Karpas-422 (cell line): Measurements from ENCODE around the gene SV2C. TPM values are rescaled to one million over a fixed set of nuclear protein-coding genes. Genes with fewer than 3 reads are reported as not detected.

Experiments used
- DNase-seq: peaks from one replicate; pipeline ENCODE4 v3.0.0-alpha.2; 2015
- H2AFZ ChIP-seq: fragments of 200-600 bp; sonication (generic); 2 replicates; pipeline ENCODE4 v1.6.1; 2014; ENCODE audit warnings: antibody characterized with exemption, low read length, mixed read lengths
- H3K27ac ChIP-seq: fragments of 200-600 bp; sonication (generic); 2 replicates; pipeline ENCODE4 v1.5.1; 2014; ENCODE audit warnings: mild to moderate bottlenecking, low read length, moderate library complexity
- H3K27me3 ChIP-seq: fragments of 200-600 bp; sonication (generic); 2 replicates; pipeline ENCODE4 v1.6.1; 2014; ENCODE audit warnings: low read length, mixed read lengths
- H3K36me3 ChIP-seq: fragments of 200-600 bp; sonication (generic); 2 replicates; pipeline ENCODE4 v1.6.1; 2014; ENCODE audit warnings: low read length, mixed read lengths; ENCODE audit not compliant: insufficient read depth
- H3K4me1 ChIP-seq: fragments of 200-600 bp; sonication (generic); 2 replicates; pipeline ENCODE4 v1.6.1; 2014; ENCODE audit warnings: mild to moderate bottlenecking, low read length, mixed read lengths
- H3K4me2 ChIP-seq: fragments of 200-600 bp; sonication (generic); 2 replicates; pipeline ENCODE4 v1.6.1; 2014; ENCODE audit warnings: low read length, low read depth, mild to moderate bottlenecking; ENCODE audit not compliant: poor library complexity, severe bottlenecking
- H3K4me3 ChIP-seq: fragments of 200-600 bp; sonication (generic); 2 replicates; pipeline ENCODE4 v1.5.1; 2014; ENCODE audit warnings: mild to moderate bottlenecking, antibody characterized with exemption, low read length, mixed read lengths
- H3K79me2 ChIP-seq: fragments of 200-600 bp; sonication (generic); 2 replicates; pipeline ENCODE4 v1.6.1; 2014; ENCODE audit warnings: mild to moderate bottlenecking, low read length, mixed read lengths
- H3K9ac ChIP-seq: fragments of 200-600 bp; sonication (generic); 2 replicates; pipeline ENCODE4 v1.6.0; 2014; ENCODE audit warnings: low read length
- H3K9me2 ChIP-seq: fragments of 200-600 bp; sonication (generic), shearing (Covaris generic); replicated peaks from 2 replicates; pipeline ENCODE4 v1.6.0; 2014; ENCODE audit warnings: mild to moderate bottlenecking, low read length, moderate library complexity; ENCODE audit not compliant: insufficient read depth
- H3K9me3 ChIP-seq: fragments of 300-700, 200-600 bp; sonication (generic); 2 replicates; pipeline ENCODE4 v1.6.1; 2014; ENCODE audit warnings: low read length, mixed read lengths
- H4K20me1 ChIP-seq: fragments of 200-600 bp; sonication (generic); 2 replicates; pipeline ENCODE4 v1.6.1; 2014; ENCODE audit warnings: mild to moderate bottlenecking, antibody characterized with exemption, low read length, low read depth; ENCODE audit not compliant: insufficient read depth
- total RNA-seq: library from RNA; depleted of rRNA; stranded (reverse); fragments of >200 nt; shearing (Covaris generic); gene quantifications from 2 replicates; pipeline ENCODE4 v1.2.3, GENCODE V29; 2014; ENCODE audit warnings: low replicate concordance

SV2C gene
- total RNA-seq, 1 experiment from 2014 or later, result not detected

- DNase-seq, result no peak
- H3K36me3 ChIP-seq, result no peaks in the 10 kb centered on the region
These were observed 200.5 kb downstream of the SV2C start for GRCh38 chr5:76283670-76284069.

GRCh38 chr5:76289692-76290091, 206.5 kb downstream of the SV2C start:
- peaks cover 7% of the 10 kb centered on the region for H3K4me1 ChIP-seq
- H2AFZ ChIP-seq, result no peak overlapping the region
- H3K4me2 ChIP-seq, result no peak overlapping the region

More at GRCh38 chr5:76283670-76284069, 200.5 kb downstream of the SV2C start:
- H4K20me1 ChIP-seq, result no peaks in the 10 kb centered on the region
- no peaks in the 10 kb centered on the region for H3K9me3 ChIP-seq
- no peak overlapping the region for H3K4me2 ChIP-seq
- H3K9ac ChIP-seq, result no peak overlapping the region
- H3K9me2 ChIP-seq, result no peaks in the 10 kb centered on the region
- H2AFZ ChIP-seq, result no peak overlapping the region
- H3K27ac ChIP-seq, result no peak overlapping the region
- no peaks in the 10 kb centered on the region for H3K4me1 ChIP-seq
- H3K27me3 ChIP-seq, result no peaks in the 10 kb centered on the region
- no peak overlapping the region for H3K4me3 ChIP-seq
- no peaks in the 10 kb centered on the region for H3K79me2 ChIP-seq

GRCh38 chr5:76290321-76290757, 207.2 kb downstream of the SV2C start:
- H3K4me2 ChIP-seq, result no peak overlapping the region
- no peak for DNase-seq
- H3K79me2 ChIP-seq, result no peaks in the 10 kb centered on the region
- H3K9me3 ChIP-seq, result no peaks in the 10 kb centered on the region
- H3K9me2 ChIP-seq, result no peaks in the 10 kb centered on the region
- H3K4me3 ChIP-seq, result no peak overlapping the region
- H3K4me1 ChIP-seq, result peaks cover 7% of the 10 kb centered on the region
- no peaks in the 10 kb centered on the region for H4K20me1 ChIP-seq
- H3K27me3 ChIP-seq, result no peaks in the 10 kb centered on the region
- H3K36me3 ChIP-seq, result no peaks in the 10 kb centered on the region
- no peak overlapping the region for H3K9ac ChIP-seq
- no peak overlapping the region for H3K27ac ChIP-seq
- no peak overlapping the region for H2AFZ ChIP-seq

More at GRCh38 chr5:76289692-76290091, 206.5 kb downstream of the SV2C start:
- Histone ChIP-seq H3K79me2 (no peaks in the 10 kb centered on the region), H3K9me3 (no peaks in the 10 kb centered on the region), H3K27ac (no peak overlapping the region), H3K27me3 (no peaks in the 10 kb centered on the region), H4K20me1 (no peaks in the 10 kb centered on the region), H3K36me3 (no peaks in the 10 kb centered on the region), H3K4me3 (no peak overlapping the region), H3K9me2 (no peaks in the 10 kb centered on the region), H3K9ac (no peak overlapping the region)
- no peak for DNase-seq

GRCh38 chr5:76291305-76292077, 208.3 kb downstream of the SV2C start:
- H3K36me3 ChIP-seq, result no peaks in the 10 kb centered on the region
- no peak overlapping the region for H2AFZ ChIP-seq
- no peaks in the 10 kb centered on the region for H3K9me2 ChIP-seq
- H3K27me3 ChIP-seq, result no peaks in the 10 kb centered on the region
- no peaks in the 10 kb centered on the region for H3K9me3 ChIP-seq
- H3K4me1 ChIP-seq, result peaks cover 7% of the 10 kb centered on the region
- no peak overlapping the region for H3K27ac ChIP-seq
- no peak overlapping the region for H3K9ac ChIP-seq
- H3K4me2 ChIP-seq, result no peak overlapping the region
- no peaks in the 10 kb centered on the region for H4K20me1 ChIP-seq
- no peaks in the 10 kb centered on the region for H3K79me2 ChIP-seq
- DNase-seq, result no peak
- no peak overlapping the region for H3K4me3 ChIP-seq

GRCh38 chr5:76292620-76293322, 209.6 kb downstream of the SV2C start:
- H3K4me1 ChIP-seq, result peaks cover 7% of the 10 kb centered on the region
- no peaks in the 10 kb centered on the region for H4K20me1 ChIP-seq
- H3K9ac ChIP-seq, result no peak overlapping the region
- no peak for DNase-seq
- no peaks in the 10 kb centered on the region for H3K9me2 ChIP-seq
- H3K4me2 ChIP-seq, result no peak overlapping the region
- H3K27ac ChIP-seq, result no peak overlapping the region
- H3K4me3 ChIP-seq, result no peak overlapping the region
- no peak overlapping the region for H2AFZ ChIP-seq
- no peaks in the 10 kb centered on the region for H3K36me3 ChIP-seq
- no peaks in the 10 kb centered on the region for H3K79me2 ChIP-seq
- H3K9me3 ChIP-seq, result no peaks in the 10 kb centered on the region
- H3K27me3 ChIP-seq, result no peaks in the 10 kb centered on the region

- no peaks in the 10 kb centered on the region for H3K9me3 ChIP-seq
- no peak for DNase-seq
- no peak overlapping the region for H3K4me2 ChIP-seq
- no peak overlapping the region for H3K4me3 ChIP-seq
- H3K9ac ChIP-seq, result no peak overlapping the region
- H3K27ac ChIP-seq, result no peak overlapping the region
- H3K36me3 ChIP-seq, result no peaks in the 10 kb centered on the region
- no peaks in the 10 kb centered on the region for H3K9me2 ChIP-seq
- H4K20me1 ChIP-seq, result no peaks in the 10 kb centered on the region
- peaks cover 7% of the 10 kb centered on the region for H3K4me1 ChIP-seq
- H3K79me2 ChIP-seq, result no peaks in the 10 kb centered on the region
- H2AFZ ChIP-seq, result no peak overlapping the region
- no peaks in the 10 kb centered on the region for H3K27me3 ChIP-seq
These were observed 211.4 kb downstream of the SV2C start for GRCh38 chr5:76294573-76294972.

GRCh38 chr5:76298852-76299251, 215.7 kb downstream of the SV2C start:
- Histone ChIP-seq H4K20me1 (no peaks in the 10 kb centered on the region), H3K9me2 (no peaks in the 10 kb centered on the region), H3K27ac (no peak overlapping the region), H3K9ac (no peak overlapping the region), H3K4me2 (no peak overlapping the region), H3K9me3 (no peaks in the 10 kb centered on the region), H3K4me1 (no peaks in the 10 kb centered on the region), H2AFZ (no peak overlapping the region), H3K36me3 (no peaks in the 10 kb centered on the region), H3K79me2 (no peaks in the 10 kb centered on the region), H3K27me3 (no peaks in the 10 kb centered on the region), H3K4me3 (no peak overlapping the region)
- no peak for DNase-seq

GRCh38 chr5:76299592-76299991, 216.4 kb downstream of the SV2C start:
- H3K4me3 ChIP-seq, result no peak overlapping the region
- H3K27ac ChIP-seq, result no peak overlapping the region
- H3K9me2 ChIP-seq, result no peaks in the 10 kb centered on the region

More at GRCh38 chr5:76299592-76299991, 216.4 kb downstream of the SV2C start:
- Histone ChIP-seq H3K4me1 (no peaks in the 10 kb centered on the region), H3K4me2 (no peak overlapping the region), H4K20me1 (no peaks in the 10 kb centered on the region), H3K9me3 (no peaks in the 10 kb centered on the region), H3K36me3 (no peaks in the 10 kb centered on the region), H3K79me2 (no peaks in the 10 kb centered on the region), H3K27me3 (no peaks in the 10 kb centered on the region), H3K9ac (no peak overlapping the region), H2AFZ (no peak overlapping the region)
- DNase-seq, result no peak
